HG02840 (cell line): ENCODE results near the gene TPT1.
A peak's percentile ranks its signal among the peaks of the same experiment; 100 is the strongest.
"Not testable (repeated sequence)": the region's sequence is repeated elsewhere in the genome, so short reads cannot be mapped to it uniquely, and the experiment has no call there.

Experiments used
- ATAC-seq: cut with Tn5 transposase; IDR thresholded peaks from one replicate; pipeline ENCODE4 v1.9.1; 2021; ENCODE audit warnings: mild to moderate bottlenecking, moderate library complexity, moderate number of reproducible peaks; ENCODE audit not compliant: unreplicated experiment, low FRiP score

TPT1 gene

DNA sequence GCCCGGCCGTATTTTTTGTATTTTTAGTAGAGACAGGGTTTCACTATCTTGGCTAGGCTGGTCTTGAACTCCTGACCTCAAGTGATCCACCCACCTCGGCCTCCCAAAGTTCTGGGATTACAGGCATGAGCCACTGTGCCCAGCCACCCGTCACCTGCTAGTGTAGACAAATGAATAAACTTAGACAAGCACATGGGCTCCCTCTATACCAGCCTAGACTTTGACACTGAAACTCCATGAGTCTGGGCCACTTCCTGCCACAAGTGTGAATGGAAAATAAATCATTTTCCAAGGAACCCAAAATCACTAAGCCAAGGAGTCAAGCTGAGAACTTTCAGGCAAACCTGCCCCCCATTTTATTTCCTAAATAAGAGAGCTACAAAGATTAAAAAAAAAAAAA, 27.0 kb upstream of the TPT1 start:
- no peak for ATAC-seq

DNA sequence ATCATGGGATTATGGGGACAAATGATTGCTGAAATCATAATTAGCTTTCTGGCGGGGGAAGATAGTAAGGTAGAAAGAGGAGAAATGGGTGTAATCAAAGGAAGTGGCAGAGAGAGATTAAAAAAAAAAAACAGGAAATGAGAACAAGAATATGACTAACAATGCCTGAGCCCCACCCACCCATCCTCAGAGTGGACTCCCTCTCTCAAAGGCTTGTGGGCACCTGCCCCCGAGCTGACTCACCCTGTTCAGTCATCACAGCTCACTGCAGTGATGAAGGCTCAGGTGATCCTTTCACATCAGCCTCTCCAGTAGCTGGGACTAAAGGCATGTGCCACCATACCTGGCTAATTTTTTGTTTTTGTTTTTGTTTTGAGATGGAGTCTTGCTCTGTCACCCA, 26.4 kb upstream of the TPT1 start:
- ATAC-seq: peak; percentile 85

DNA sequence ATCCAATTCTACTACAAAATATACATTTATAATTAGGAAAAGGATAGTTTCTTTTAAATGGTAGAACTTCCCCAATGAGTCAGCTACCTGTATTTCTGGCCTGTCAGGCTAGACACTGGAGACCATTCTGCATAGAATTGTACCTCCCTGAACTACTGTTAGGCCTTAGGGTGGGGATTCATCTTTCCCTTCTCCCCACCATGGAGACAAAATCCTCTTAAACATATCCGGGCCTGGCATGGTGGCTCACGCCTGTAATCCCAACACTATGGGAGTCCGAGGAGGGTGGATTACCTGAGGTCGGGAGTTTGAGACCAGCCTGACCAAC, 24.5 kb upstream of the TPT1 start:
- ATAC-seq: no peak

DNA sequence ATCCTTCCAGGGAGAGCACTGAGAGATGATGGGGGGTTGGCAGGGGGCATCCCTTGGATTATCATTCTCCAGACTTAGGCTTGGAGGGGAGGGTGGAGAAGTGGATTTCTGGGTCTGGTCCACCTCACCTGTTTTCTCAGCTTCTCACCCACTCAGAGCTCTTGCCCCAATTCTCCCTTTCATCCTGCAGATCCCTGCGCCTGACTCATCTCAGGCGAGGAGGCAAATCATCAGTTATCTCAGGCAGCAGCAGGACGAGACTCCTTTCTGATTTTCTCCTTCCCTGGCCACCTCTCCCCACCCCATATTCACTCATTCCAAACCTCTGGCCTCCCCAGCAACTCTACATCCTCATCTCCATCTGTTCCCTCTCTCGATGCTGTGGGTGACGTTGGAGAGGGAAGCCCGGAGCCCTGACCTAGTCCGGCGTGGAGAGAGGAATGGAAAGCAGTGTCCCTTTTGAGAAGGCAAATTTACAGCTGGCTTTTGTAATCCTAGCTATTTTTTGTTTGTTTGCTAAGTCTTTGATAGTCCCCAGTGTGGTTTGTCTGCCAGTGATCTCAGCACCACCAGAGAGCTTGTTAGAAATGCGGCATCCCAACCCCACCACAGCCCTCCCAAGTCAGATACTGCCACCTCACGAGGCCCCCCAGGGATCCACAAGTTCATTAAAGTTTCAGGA, 24.0 kb upstream of the TPT1 start:
- ATAC-seq: no peak

DNA sequence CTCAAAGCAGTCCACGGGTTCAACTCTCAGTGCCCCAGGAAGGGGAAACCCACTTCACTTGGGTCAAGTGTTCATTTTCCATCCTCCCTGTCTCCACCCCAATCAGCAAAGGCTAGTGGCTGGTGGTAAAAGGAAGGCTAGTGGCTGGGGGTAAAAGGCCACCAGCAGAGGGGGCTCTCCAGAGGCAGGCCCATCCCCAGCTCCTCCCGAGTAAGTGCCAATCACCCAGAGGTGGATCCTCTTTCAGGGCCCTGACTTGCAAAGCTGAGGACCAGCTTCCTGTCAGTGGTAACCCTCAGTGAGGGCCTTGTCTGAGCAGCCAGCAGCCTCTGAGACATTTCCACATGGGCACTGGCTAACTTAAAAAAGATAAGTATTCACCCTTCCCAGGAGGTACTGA, 22.0 kb upstream of the TPT1 start:
- no peak for ATAC-seq

DNA sequence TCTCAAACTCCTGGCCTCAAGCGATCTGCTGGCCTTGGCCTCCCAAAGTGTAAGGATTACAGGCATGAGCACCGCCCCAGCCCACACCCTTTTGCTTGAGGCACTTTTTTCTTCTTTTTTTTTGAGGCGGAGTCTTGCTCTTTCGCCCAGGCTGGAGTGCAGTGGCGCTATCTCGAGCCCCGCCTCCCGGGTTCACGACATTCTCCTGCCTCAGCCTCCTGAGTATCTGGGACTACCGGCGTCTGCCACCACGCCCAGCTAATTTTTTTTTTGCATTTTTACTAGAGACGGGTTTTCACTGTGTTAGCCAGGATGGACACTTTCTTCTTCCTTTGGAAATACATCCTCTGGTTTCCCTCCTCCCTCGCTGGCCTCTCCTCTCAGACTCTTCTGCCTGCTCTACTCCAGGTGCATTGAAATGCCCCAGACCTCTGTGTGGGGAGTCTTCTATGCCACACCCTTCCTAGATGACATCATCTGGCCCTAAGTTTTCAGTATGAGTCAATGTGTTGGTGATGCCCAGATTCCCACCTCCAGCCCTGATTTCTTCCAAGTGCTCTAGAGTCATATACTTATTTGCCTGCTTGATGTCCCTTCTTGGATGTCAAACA, 20.7 kb upstream of the TPT1 start:
- ATAC-seq: no peak

DNA sequence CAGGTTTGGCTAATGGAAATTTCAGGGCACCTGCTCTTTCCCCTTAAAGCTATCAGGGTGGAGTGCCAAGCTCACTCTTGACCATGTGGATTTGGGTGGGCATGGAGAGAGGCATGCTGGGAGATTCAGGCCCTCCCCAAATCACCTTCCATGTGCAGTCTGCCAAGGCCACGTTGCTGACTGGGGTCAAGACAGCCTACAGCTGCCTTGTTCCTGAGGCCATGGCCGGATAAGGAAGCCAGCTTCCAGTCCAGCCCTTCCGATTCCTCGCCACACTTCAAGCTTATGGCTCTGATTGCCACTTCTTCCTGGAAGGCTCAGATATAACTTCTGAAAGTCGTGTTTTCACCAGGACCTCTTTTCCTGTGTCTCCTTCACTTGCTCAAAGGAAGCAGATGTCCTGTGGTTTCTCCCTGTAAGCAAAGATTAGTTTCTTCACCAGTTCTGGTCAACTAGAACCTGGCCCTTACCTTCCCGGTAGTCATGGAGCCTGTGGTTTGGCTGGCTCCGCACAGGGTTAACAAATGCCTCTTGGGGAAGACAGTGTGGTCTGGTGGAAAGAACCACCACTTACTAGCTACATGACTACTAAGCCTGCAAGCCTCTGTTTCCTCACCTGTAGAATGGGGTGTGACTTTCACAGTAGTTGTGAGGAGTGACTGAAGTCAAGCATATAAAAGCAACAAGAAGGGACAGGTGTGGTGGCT, 16.1 kb upstream of the TPT1 start:
- ATAC-seq: no peak

DNA sequence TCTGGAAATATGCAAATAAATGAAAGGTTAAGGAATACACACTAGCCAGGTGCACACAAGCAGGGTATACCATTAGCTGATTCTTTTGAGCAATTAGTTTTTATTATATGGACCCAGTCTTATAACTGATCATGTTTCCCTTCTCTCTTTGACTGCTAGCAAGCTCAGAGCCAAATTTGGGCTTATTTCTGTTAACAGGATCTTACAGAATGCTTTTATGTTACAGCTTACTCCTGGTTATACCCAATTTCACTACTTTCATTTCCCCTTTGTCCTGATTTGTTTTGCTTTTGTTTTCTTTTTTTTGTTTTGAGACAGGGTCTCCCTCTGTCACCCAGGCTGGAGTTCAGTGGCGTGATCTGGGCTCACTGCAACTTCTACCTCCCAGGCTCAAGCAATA, 12.9 kb upstream of the TPT1 start:
- no peak for ATAC-seq

DNA sequence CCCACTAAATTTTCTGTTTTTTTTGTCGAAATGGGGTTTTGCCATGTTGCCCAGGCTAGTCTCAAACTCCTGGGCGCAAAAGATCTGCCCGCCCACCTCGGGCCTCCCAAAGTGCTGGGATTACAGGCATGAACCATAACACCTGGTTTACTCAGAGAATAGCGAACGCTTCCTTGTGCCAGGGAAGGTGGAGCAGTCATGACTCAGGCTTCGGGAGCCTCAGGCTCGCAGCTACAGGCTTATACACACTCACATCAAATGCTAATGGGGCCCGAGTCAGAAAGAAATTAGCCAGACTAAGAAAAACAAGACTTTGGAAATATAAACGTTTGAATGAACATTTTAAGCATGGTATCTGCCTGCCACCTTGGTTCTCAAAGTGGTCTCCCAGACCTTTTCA, 11.0 kb upstream of the TPT1 start:
- ATAC-seq: no peak

DNA sequence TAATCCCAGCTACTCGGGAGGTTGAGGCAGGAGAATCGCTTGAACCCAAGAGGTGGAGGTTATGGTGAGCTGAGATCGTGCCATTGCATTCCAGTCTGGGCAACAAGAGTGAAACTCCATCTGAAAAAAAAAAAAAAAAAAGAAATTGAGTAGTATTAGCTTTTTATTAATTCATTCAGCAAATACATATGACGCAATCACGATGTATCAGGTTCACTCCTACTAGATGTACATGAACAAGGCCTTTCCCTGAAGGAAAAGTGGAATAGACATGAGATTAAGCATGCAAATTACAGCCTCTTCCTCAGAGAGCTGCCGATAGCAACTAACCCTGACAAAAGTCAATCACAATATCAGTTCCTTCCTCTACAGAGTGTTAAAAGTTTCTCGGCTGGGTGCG, 9.2 kb upstream of the TPT1 start:
- ATAC-seq: no peak

DNA sequence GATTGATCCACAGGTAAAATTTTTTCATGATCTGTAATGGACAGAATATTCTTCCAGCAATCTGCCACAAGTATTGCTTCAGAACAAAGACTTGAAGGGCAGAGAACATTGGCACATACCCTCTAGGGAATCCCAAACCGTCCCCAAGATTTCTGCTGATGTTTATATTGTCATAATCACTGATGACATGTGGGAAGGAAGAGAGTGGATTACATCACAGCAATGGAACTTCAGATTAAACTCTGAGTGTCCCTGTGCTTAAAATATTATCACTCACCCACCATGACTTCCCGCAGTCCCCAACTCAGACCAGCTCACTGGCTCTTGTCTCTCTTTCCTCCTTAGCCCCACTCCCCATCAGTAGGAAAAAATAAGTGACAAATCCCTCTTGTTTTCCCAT, 8.5 kb upstream of the TPT1 start:
- ATAC-seq: no peak

DNA sequence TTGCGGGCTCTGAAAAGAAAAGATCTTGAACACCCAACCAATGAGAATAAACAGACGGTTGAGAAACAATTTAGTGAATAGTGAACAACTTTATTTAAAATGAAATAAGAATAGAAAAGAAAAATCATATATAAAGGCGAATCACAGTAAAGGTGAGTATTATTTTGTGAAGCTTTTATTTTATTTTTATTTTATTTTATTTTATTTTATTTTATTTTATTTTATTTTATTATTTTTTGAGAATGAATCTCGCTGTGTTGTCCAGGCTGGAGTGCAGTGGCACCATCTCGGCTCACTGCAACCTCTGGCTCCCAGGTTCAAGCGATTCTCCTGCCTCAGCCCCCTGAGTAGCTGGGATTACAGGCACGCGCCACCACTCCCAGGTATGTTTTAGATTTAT, 3.1 kb upstream of the TPT1 start:
- not testable (repeated sequence) for ATAC-seq

DNA sequence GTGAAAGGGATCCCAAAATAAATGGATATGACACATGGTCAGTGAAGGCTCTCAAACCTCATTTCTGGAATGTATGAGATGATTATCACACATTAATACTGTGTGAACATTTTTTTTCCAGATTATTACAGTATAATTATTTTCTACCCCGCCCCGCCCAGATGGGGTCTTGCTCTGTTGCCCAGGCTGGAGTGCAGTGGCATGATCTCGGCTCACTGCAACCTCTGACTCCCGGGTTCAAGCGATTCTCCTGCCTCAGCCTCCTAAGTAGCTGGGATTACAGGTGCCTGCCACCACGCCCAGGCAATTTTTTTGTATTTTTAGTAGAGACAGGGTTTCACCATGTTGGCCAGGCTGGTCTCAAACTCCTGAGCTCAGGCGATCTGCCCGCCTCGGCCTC, 2.1 kb upstream of the TPT1 start:
- ATAC-seq: not testable (repeated sequence)

DNA sequence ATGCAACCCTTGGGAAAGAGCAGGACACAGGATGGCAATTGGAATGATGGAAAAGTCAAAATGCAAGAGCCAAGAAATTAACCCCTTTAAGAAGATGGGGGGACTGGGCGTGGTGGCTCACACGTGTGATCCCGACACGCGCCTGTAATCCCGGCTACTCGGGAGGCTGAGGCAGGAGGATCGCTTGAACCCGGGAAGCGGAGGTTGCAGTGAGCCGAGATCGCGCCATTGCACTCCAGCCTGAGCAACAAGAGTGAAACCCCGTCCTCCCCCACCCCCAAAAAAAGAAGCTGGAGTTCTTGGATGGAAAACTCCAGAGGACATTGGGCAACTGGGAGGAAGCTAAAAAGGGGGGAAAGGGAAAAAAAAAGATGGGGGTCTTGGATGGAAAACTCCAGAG, 1.7 kb upstream of the TPT1 start:
- ATAC-seq: not testable (repeated sequence)

DNA sequence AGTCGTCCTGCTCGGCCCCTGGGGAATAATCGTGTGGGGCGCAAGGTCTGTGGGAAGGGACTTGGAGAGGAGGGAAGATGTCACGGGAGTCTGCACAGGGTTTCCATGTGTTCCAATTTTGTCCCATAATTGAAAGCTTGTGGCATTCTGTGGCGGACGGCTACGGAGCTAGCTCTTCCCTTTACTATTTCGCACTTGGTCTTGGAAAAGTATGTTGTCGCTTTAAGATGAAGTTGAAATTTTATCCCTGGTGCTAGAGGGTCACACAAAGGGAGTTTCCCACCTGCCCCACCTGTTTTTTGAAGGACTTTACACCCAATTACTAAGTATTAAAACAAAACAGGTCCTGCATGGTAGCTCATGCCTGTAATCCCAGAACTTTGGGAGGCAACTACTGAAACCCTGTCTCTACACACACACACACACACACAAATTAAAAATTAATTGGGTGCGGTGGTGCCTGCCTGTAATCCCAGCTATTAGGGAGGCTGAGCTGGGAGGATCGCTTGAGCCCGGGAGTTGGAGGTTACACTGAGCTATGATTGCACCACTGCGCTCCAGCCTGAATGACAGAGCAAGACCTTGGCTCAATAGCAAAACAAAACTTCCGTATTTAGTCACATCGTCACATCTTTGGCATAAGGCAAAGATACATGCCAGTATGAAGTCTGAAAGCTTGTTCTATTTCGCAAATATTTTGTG, 967 bp upstream of the TPT1 start:
- no peak for ATAC-seq

DNA sequence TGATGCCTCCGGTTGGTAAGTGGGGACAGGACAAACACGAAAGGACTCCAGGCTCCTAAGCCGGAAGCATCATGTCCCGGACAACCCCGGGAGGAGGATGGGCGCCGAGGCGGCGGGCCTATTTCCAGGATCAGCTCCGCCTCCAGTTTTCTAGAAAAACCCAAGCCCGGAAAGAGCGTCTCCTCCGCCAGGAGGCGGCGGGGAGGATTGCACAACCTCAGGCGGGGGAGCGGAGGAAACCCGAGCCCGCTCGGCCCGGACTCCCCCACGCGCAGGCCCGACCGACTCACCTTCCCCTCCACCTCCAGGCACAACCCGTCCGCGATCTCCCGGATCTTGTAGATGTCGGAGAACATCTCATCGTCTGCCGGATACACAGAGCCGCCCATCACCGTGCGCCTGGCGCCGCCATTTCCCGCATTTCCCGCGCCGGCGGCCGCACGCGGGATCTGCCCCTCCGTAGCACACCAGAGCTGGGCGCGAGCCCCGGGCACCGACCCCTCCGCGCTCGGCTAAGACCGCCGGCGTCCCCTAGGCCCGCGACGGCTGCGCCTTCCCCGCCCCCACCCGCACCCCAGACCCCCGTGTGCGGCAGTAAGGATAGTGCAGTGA, 455 bp downstream of the TPT1 start:
- ATAC-seq: peak; percentile 36

DNA sequence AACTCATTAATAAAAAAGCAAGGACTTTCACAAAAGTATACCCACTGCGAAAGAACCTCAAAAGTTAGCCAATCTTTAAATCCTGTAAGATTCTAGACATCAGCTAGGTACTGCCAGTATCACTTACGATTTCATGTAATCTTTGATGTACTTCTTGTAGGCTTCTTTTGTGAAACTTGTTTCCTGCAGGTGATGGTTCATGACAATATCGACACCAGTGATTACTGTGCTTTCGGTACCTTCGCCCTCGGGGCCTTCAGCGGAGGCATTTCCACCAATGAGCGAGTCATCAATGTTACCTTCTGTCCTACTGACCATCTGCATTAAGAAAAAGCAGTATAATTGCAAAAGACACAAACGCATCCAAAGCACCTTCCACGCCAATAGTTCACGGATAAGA, 1.1 kb downstream of the TPT1 start:
- no peak for ATAC-seq

DNA sequence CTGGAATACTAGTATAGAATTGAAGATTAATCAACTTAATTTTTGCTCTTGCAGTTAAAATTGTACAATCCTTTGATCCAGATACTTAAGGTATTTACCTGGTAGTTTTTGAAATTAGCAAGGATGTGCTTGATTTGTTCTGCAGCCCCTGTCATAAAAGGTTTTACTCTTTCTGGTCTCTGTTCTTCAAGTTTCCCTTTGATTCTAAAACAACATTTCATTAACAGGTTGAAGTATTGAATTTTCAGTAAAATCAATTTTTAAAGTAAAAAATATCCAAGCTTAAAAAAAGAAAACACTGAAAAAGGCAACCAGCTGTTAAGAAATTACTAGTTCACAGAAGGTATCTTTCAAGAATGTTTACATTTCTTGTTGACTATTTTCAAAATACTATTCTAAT, 1.6 kb downstream of the TPT1 start:
- no peak for ATAC-seq

DNA sequence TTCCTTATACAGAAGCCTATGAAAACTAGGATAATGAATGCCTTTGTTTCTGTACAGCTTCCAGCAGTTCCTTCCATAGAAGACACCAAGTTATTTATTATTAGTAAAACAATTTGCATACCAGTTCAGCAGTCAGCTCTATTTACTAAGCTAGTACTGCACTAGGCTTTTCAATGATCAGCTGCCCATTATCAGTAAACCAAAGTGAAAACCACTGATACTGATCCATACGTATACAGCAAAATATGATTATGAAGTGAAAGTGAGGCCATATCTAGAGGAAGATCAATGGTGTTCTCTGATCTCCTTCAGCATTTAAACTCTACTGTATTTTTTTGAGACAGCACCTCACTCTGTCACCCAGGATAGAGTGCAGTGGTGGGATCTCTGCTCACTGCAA, 3.2 kb downstream of the TPT1 start:
- ATAC-seq: no peak

DNA sequence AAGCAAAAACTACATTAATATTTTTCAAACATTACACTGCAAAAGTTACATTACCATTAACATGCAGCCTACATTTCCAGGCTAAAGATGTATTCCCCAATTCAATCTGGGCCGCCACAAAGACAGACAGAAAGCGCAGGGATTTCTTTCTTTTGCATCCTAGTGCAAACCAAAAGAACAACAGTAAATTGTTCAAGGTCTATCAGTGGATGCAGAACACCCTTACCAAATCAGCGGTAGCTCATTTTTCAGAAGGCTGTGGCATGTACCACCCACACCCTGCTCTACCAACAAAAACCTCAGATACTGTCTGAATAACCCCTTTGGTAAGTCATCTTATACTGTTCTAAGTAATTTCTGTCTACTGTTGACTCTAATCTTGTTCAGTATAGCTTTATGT, 3.6 kb downstream of the TPT1 start:
- ATAC-seq: no peak
